Measurements from ENCODE around the gene CYB5A.

- TF ChIP-seq REST (IDR thresholded peaks at IDR 0.05; ENCODE audit: low read depth, low read length), result no peak
- no peak for TF ChIP-seq CTCF (IDR thresholded peaks at IDR 0.05)
- no peak for TF ChIP-seq POLR2AphosphoS5 (IDR thresholded peaks at IDR 0.05; ENCODE audit: low read depth, low read length)
- no peak for TF ChIP-seq FOSL2 (IDR thresholded peaks at IDR 0.05; ENCODE audit: borderline replicate concordance, low read depth)
- no peak for TF ChIP-seq YY1 (IDR thresholded peaks at IDR 0.05; ENCODE audit: low read depth)
- TF ChIP-seq RFX5 (IDR thresholded peaks at IDR 0.05; ENCODE audit: low read length), result no peak
- no peak for TF ChIP-seq RAD21 (IDR thresholded peaks at IDR 0.05; ENCODE audit: low read length)
- TF ChIP-seq TAF1 (IDR thresholded peaks at IDR 0.05; ENCODE audit: borderline replicate concordance, low read depth, low read length), result no peak
Measured at GRCh38 chr18:74265546-74266098, 26.1 kb downstream of the CYB5A start.
